Upper lobe of right lung (tissue), 1 donor: ENCODE results near the gene FAAH. TPM values are rescaled to one million over a fixed set of nuclear protein-coding genes. Genes with fewer than 3 reads are reported as not detected.

Source experiments
- ATAC-seq: fragments of 200-7000 bp; cut with Tn5 transposase; one replicate; pipeline ENCODE4 v1.9.1; 2020; ENCODE audit warnings: mild to moderate bottlenecking, moderate library complexity
- DNase-seq: peaks from one replicate; pipeline ENCODE4 v3.0.0-alpha.2; 2020
- H3K27ac ChIP-seq: fragments of 200-600 bp; one replicate; pipeline ENCODE4 v1.8.0; 2022
- H3K27me3 ChIP-seq: fragments of 200-600 bp; one replicate; pipeline ENCODE4 v1.8.0; 2022; ENCODE audit warnings: mild to moderate bottlenecking
- H3K36me3 ChIP-seq: fragments of 200-600 bp; one replicate; pipeline ENCODE4 v1.8.0; 2022
- H3K4me1 ChIP-seq: fragments of 200-600 bp; one replicate; pipeline ENCODE4 v1.8.0; 2022
- H3K4me3 ChIP-seq: fragments of 200-600 bp; one replicate; pipeline ENCODE4 v1.8.0; 2022; ENCODE audit warnings: mild to moderate bottlenecking
- H3K9me3 ChIP-seq: fragments of 200-600 bp; one replicate; pipeline ENCODE4 v1.8.0; 2022
- intact Hi-C: fragments of 100-400 bp; cut with DNase I; formaldehyde crosslinking; loops from one replicate; pipeline ENCODE4 v1.11.0; 2022
- total RNA-seq: library from RNA; stranded (reverse); fragmentation: NEBNext Ultra II Directional; extraction: Animal tissue kit (Norgen Biotek cat#: 25700); gene quantifications from one replicate; pipeline ENCODE4 v1.2.1, GENCODE V29; 2021
- TF ChIP-seq, protein P1 (sequence below): fragments of 200-600 bp; IDR thresholded peaks from one replicate; pipeline ENCODE4 v1.8.0; 2022; ENCODE audit warnings: antibody characterized with exemption
- donor health status: DM: no; HTN: yes; CAD: no; lungs with severe emphysema.

The FAAH gene
- total RNA-seq, 1 donor from 2014 or later = 30.9 TPM

DNA sequence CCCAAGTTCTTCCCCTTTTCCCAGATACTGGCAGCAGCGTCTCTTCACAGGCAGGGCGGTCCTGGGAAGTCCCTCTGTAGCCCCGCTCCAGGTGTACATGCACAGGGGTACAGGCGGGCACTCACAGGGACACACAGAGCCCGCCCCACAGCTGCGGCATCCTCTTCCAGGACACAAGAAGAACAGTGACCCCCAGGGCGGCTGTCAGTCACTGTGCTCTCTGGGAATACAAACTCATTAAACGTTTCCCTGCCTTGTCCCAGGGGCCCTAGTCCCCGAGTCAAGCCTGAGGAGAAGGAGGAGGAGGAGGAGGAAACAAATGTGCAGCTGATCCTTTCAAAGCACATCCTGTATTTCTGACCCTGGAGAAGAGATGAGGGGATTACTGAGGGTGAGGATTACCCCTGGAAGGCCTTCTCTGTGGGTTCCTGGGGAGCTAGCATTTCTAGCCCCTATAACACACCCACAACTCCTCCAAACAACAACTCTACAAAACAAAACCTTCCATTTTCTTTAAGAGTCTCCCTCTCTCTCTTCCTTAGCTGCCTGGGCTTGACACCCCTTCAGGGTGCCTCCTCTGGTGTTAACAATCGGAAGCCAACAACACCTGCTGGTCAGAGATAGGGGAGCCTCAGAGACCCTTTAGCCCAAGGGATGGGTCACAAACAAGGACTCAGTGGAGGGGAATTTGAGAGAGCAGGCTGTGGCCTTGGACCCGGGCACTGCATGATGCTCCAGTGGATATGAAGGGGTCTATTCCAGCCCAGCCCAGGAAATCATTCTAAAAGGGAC, 67.1 kb downstream of the FAAH start:
- H3K27me3 ChIP-seq = peaks cover 5% of the 10 kb centered on the region
- DNase-seq (no peak), ATAC-seq (no peak)
- TF ChIP-seq, protein P1, sequence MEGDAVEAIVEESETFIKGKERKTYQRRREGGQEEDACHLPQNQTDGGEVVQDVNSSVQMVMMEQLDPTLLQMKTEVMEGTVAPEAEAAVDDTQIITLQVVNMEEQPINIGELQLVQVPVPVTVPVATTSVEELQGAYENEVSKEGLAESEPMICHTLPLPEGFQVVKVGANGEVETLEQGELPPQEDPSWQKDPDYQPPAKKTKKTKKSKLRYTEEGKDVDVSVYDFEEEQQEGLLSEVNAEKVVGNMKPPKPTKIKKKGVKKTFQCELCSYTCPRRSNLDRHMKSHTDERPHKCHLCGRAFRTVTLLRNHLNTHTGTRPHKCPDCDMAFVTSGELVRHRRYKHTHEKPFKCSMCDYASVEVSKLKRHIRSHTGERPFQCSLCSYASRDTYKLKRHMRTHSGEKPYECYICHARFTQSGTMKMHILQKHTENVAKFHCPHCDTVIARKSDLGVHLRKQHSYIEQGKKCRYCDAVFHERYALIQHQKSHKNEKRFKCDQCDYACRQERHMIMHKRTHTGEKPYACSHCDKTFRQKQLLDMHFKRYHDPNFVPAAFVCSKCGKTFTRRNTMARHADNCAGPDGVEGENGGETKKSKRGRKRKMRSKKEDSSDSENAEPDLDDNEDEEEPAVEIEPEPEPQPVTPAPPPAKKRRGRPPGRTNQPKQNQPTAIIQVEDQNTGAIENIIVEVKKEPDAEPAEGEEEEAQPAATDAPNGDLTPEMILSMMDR = no peak
- no peak overlapping the region for H3K27ac ChIP-seq
- H3K36me3 ChIP-seq = no peaks in the 10 kb centered on the region
- intact Hi-C loops = no loop called here
- H3K4me3 ChIP-seq = no peak overlapping the region
- H3K4me1 ChIP-seq = no peaks in the 10 kb centered on the region
- no peaks in the 10 kb centered on the region for H3K9me3 ChIP-seq

DNA sequence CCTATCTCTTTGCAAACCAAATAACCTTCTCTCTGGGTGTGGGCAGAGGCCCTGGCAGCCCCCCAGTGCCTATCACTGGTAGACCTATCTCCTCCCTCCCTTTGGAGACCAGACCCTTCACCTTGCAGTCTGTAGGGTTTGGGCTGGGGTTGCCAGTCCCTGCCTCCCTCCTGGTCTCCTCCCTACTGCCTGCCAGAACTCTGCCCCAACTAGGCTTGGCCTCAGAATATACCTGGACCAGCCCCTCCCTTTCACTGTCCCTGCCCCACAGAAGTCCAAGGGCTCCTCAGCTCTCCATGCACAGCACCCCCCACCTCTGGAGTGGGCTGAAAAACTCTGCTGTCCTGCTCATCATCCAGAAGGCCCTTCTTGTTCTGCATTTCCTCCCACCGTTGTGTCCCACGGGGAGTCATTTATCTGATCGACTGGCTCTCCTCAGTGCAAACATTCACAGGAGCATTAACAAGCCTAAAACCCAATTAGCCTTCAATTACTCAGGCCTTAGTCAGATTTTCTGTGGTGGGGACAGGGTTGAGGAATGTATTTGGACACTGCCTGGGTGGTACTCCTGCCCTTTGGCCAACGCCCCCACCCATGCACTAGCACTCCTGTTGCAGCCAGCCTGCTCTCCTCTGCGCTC, 67.8 kb downstream of the FAAH start:
- H3K27ac ChIP-seq = no peak overlapping the region

More for the DNA sequence above, 67.8 kb downstream of the FAAH start:
- H3K4me3 ChIP-seq = no peak overlapping the region
- no peak for ATAC-seq
- TF ChIP-seq, protein P1 = no peak
- no peak for DNase-seq
- intact Hi-C loops = no loop called here
- peaks cover 2% of the 10 kb centered on the region for H3K4me1 ChIP-seq
- H3K9me3 ChIP-seq = no peaks in the 10 kb centered on the region
- peaks cover under 1% of the 10 kb centered on the region for H3K27me3 ChIP-seq
- H3K36me3 ChIP-seq = no peaks in the 10 kb centered on the region

Other genes with a start within 250 kb of the FAAH start
- 6.9 TPM for gene TSPAN1, start 219.2 kb upstream of the FAAH start, total RNA-seq
- not detected for gene P3R3URF, start 217.8 kb upstream of the FAAH start, total RNA-seq
- gene POMGNT1, start 195.9 kb upstream of the FAAH start, total RNA-seq = 63.0 TPM
- 2.7 TPM for gene LURAP1, start 191.0 kb upstream of the FAAH start, total RNA-seq
- gene RAD54L, start 146.6 kb upstream of the FAAH start, total RNA-seq = 1.0 TPM
- gene LRRC41, start 90.7 kb upstream of the FAAH start, total RNA-seq = 53.6 TPM
- 145 TPM for gene UQCRH, start 90.6 kb upstream of the FAAH start, total RNA-seq
- 27.7 TPM for gene NSUN4, start 53.5 kb upstream of the FAAH start, total RNA-seq
- gene DMBX1, start 95.5 kb downstream of the FAAH start, total RNA-seq = not detected
- not detected for gene KNCN, start 157.3 kb downstream of the FAAH start, total RNA-seq
- 61.1 TPM for gene MKNK1, start 210.0 kb downstream of the FAAH start, total RNA-seq
- gene MOB3C, start 222.5 kb downstream of the FAAH start, total RNA-seq = 24.6 TPM